DMS 273 (cell line): ENCODE measurements around the gene PRKAR2B.
"Not testable (repeated sequence)": the region's sequence is repeated elsewhere in the genome, so short reads cannot be mapped to it uniquely, and the experiment has no call there.

ENCODE experiments used
- DNase-seq: peaks from one replicate; lab custom pipeline; 2025; ENCODE audit not compliant: unreplicated experiment; lab: John Stamatoyannopoulos, UW

The PRKAR2B gene

DNA sequence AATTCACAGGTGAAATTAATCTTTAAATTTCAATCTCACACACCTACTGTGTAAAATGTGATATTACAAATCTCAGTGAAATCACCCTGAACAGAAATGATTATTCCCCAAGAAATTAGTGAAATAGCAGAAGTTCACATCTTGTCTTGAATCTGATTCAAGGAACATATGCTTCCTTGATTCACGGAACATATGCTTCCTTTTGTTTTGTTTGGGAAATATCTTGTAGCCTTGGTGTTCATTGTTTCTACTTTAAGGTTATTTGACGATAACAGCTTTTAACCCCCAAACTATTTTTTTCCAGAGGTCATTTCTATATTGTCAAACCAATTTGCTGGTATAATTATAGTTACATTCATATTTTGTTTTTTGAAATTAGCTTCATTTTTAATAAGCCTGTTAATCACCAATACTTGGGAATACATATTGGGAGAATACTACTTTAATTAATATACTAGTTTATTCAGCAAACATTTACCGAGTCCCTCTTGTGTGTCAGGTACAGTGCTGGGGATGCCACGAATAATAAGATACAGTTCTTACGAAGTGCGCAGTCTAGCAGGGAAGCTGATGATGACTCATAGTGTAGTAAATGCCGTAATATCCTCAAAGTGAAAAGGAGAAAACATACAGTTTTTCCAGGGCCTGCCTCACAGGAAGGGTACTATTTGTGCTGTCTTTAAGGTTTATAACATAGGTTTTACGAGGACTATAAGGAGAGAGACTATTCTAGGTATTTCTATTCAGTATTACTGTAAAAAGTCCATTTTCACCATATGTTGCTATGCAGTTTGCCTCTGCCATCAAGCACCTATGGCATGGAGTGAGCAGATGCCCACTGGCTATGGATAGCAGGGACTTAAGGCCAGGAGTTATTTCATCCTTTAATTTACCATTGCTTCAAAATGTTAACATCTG is 32.5 kb downstream of the PRKAR2B start:
- peak; percentile 67 for DNase-seq

DNA sequence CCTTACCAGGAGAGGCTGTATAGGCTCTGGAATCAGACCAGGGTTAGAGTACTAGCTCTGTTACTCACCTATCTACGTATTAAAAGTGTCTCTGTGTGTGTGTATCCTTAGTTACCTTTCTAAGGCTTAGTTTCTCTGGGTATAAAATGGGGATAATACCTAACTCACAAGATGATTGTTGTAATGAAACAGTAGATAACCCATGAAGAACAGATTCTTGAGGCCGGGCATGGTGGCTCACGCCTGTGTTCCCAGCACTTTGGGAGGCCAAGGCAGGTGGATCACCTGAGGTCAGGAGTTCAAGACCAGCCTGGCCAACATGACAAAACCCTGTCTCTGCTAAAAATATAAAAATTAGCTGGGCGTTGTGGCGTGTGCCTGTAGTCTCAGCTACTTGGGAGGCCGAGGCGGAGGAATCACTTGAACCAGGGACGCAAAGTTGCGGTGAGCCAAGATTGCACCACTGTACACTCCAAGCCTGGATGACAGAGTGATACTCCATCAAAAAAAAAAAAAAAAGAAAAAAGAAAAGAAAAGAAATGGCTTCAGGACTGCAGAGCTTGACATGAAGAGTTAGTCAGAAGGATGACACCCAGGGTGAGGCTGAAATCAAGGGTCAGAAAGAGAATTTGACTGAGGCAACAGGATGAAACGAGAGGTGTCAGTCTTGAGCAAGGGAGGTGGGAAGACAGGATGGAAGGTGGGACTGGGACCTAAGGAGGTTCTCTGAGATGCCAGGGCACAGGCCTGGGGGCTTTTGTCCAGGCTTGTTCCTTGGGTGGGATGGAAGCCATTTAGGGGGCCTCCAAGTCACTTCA is 33.4 kb downstream of the PRKAR2B start:
- DNase-seq: no peak

DNA sequence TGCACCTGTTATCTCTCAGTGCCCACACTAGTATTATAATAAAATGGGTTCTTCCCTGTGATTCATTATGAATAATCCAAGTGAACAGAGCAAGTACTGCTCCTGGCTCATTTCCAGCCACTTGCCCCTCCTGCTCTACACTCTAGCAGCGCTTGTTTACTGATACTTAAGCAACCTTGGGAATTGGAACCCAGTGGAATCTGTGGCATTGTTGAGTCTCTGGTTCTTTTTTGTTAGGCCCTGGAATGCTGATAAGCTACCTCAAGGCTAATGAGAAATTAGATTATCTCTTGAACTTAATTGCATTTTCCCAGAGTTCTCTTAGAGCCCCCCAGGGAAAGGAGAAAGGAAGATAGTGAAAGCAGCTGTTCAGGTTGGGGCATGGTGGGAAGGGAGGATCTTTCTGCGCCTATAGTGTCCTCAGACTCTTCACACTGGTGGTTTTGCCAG is 34.0 kb downstream of the PRKAR2B start:
- DNase-seq: peak; percentile 27

DNA sequence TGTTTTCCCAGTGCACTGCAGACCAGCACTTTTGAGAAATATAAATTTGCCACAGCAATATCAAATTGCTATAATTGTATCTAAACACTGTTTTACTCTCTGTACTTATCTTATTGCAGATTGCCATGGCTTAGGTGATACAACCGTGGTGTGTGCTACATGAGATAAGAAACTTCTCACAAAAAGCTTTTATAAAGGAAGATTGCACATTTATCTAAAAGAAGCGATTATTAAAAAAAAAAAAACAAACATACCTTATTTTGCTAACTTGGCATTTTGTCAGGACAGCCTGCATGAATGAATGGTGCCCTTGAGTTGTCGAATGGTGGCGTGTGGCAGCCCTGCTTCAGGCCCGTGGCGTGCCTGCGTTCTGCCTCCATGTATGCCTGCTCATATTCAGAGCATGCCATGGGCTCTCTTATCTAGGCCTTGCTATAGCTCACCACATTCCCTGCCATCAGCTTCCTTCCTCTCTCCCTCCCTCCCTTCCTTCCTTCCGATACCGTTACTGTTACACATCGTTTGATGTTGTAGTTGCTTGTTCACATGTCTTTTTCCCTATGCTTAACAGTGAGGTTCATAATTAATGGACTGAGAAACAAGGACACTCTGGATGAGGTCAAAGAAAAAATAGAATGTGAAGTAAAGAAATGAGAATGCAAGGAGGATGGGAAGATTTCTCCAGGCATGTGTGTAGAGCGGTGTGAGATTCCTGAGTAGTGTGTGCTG is 34.9 kb downstream of the PRKAR2B start:
- no peak for DNase-seq

DNA sequence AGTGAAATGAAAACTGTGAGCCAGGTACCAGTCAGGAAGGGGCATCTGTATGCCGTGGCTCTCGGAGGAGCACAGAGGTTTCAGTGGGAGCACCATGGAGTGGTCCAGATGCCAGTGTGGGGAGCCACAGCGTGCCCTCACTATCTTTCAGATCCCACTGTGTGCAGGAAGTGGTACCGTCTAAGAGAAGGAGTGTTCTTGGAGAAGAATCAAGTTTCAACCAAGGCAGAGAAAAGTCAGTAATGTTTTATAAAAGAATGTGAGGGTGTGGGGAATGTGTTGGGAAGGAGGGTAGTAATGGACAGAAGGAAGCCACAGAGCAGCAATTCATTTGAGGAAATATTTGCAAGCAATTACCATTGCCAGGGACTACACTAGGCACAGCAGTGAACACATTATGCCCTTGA is 35.6 kb downstream of the PRKAR2B start:
- DNase-seq: no peak

DNA sequence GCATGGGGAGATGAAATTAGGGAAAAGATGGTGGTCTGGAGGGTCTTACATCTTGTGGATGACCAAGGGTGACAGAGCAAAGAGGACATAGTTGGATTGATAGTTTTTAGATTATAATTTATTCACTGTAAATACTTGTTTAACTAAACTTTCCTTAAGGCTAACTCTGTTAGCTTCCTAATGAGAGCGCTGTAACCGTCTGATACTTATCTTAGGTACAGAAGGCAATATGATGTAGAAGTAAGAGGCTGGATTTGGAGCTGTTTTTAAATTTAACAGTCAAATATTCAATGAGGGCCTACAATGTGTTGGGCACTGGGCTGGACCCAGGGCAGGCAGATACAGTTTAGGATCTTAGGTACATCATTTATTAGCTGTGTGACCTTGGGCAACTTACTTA is 36.0 kb downstream of the PRKAR2B start:
- DNase-seq: no peak

DNA sequence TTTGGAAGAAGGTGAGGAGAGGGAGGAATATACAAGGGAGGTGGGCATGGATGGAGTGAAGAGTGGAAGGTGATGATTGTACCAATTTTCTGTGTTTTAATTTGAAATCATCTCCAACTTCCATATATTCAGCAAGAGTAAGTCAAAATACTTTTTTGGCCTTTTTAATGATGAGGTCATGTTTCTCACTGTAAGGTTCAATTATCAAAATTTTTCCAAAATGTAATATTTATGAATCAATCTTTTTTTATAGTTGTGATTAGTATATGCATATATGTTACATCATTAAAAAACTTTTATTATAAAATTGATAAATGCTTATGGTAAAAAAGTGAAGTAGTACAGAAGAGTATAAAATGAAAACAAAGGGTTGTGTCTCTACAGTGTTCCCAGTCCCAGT is 40.7 kb downstream of the PRKAR2B start:
- no peak for DNase-seq

DNA sequence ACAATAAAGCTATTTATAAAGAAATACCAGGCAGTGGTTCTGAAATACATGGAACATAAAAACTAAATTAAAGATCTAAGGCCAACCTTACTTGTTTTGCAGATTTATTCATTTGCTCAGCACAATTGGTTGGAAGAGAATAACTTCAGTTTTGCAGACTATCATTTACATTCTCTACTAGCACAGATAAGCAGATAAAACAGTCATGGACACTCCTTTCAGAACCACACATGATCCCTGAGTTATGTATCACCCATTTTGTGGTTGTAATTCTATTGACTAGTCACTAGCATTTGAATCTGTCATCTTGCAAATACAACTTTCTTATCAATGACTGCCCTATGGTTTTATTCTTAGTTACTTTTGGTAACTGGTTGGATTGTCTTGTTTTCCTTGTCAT is 45.1 kb downstream of the PRKAR2B start:
- no peak for DNase-seq

DNA sequence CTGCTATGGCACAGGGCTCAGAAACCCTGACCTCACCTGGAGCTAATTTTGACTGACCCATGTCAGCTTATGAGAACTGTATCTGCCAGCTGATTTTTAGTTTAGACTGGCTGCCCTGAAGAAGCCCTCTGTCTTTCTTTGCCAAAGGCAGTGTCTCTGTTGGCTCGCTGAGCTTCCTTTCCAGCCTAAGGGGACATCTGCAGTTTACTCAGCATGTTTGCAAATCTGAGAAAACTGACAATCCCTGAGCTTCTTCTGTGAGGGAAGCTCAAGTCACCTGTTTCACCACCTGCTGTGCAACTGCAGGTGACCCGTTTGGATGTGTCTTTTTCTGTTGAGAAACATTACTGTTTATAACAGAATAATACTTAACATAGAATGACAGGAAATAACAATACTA is 46.0 kb downstream of the PRKAR2B start:
- peak; percentile 15 for DNase-seq

DNA sequence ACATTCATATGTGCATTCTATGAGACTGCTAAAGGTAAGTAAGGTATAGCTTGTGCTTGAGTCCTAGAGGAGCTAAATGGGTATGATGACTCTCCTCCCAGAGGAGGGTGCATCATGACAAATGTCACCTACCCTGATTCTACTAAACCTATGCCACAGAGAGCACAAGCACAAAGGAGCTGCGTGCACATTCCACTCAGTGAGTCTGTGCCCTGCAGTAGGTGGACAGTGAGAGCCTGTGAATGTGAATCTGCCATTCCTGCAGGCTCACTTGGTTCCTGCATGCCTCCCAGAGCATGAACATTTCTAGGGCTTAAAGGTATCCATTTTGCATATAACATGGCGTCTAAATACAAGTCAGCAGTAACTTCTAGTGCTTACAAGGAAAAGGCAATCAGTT is 46.8 kb downstream of the PRKAR2B start:
- DNase-seq: no peak

DNA sequence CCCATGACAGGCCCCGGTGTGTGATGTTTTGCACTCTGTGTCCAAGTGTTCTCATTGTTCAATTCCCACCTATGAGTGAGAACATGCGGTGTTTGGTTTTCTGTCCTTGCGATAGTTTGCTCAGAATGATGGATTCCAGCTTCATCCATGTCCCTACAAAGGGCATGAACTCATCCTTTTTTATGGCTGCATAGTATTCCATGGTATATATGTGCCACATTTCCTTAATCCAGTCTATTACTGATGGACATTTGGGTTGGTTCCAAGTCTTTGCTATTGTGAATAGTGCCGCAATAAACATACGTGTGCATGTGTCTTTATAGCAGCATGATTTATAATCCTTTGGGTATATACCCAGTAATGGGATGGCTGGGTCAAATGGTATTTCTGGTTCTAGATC is 49.2 kb downstream of the PRKAR2B start:
- not testable (repeated sequence) for DNase-seq

DNA sequence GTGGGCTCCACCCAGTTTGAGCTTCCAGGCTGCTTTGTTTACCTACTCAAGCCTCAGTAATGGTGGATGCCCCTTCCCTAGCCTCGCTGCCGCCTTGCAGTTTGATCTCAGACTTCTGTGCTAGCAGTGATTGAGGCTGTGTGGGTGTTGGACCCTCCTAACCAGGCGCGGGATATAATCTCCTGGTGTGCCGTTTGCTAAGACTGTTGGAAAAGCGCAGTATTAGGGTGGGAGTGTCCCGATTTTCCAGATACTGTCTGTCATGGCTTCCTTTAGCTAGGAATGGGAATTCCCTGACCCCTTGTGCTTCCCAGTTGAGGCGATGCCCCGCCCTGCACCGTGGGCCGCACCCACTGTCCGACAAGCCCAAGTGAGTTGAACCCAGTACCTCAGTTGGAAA is 54.6 kb downstream of the PRKAR2B start:
- DNase-seq: not testable (repeated sequence)

DNA sequence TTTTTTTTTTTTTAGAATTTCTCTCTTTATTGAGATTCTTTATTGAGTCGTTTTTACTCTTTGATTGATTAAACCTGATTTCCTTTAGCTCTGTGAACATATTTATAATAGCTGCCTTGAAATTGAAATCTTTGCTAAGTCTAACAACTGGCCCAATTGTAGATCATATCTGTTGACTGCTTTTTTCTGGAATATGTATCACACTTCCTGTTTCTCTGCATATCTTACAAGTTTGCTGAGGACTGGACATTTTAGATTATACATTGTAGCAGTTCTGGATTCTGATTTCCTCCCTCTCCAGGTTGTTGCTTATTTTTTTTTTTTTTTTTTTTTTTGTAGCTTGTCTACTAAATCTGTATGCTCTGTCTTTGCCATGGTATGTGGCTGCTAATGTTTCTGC is 56.3 kb downstream of the PRKAR2B start:
- no peak for DNase-seq

DNA sequence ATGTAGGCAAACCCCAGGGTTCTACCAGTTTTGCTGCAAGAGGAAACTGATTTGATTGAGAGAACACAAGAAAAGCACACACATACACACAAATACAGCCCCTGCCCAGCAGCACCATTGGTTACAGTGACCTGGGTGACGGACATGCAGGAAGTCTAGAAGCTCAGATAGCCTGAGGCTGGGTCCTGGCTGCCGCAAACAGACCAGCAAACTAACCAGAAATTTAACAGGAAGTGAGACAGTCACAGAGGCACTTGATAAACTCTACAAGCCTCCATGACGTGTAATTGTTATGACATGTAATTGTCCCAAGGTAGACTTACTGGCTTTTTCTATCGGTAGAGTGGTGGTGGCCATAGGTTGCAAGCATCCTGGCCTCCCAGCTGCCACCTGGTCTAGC is 58.9 kb downstream of the PRKAR2B start:
- DNase-seq: no peak

DNA sequence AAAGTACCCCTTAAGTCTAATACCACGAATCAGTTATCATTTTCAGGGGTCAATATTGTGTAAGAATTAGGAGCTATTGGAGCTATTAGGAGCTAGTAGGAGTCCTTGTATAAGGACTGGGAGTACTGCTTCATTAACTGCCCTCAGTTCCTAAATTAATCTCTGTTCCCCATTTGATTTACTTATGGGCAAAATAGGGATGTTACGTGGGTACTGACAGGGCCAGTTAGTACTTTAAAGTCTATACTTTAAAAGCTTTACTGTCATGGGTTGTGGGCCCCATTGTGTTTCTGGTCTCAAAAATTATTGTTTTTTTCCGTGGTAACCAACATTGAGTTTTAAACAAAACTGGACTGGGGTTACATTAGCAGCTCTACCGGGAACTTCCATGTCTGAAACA is 60.3 kb downstream of the PRKAR2B start:
- no peak for DNase-seq

DNA sequence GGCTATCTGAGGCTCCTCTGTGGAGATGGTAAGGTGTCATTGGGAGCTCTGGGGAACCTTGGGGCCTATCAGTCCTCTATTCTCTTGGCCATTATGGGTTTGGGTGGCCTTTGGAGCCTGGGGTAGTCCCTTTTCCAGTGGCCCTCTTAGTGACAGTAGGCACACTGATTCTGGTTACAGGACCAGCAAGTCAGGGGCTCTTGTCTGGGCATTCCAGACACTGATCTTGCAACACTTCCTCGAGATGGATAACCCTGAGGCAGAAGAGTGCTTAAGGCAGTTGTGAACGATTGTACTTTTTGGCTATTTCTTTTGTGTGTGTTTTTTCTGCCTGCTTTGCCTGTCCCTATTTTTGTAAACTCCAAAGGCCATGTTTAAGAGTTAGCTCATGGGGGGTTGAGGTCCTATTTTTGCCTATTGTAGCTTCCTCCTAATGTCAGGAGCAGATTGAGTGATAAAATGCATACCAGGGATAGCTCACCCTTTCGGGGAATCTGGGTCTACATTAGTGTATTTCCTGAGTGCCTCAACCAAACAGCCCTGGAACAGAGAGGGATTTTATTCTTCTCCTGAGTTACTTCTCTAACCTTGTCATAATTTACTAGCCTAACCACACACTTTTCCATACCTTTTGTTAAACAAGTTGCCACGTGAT is 61.2 kb downstream of the PRKAR2B start:
- DNase-seq: no peak

DNA sequence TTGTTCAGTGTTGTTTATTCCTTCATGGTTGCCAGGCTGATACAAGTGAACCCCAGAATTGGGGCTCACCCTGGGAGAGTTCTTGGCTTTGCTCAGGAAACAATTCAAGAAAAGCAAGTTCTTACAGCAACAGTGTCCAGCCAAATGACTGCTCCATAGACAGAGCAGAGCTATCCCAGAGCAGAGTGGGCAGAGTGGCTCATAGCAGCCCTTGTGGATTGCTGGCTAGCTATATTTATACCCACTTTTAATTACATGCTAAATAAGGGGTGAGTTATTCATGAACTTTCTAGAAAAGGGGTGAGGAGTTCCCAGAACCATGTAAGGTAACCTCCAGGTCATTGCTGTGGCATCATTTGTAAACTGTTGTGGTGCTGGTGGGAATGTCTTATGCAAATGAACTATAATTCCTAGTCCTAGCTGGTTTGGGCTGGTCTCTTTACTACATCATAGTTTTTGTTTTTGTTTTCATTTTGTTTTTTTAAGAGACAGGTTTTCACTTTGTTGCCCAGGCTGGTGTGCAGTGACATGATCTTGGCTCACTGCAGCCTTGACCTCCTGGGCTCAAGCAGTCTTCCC is 64.4 kb downstream of the PRKAR2B start:
- DNase-seq: no peak

DNA sequence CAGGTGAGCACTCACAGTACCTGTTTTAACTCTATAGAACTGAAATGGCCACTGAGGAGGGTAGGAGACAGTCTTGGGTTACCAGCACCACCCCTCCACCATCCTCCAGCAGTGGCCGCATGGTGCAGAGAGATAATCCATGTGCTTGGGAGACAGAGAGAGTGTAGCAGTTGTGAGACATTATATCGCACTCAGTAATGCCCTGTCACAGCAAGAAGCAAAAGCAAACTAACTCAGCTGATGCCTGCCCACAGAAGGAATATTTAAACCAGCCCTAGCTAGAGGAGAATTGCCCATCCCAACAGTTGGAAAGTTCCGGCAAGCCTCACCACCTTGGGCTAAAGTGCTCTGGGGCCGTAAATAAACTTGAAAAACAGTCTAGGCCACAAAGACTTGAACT is 65.5 kb downstream of the PRKAR2B start:
- DNase-seq: no peak

DNA sequence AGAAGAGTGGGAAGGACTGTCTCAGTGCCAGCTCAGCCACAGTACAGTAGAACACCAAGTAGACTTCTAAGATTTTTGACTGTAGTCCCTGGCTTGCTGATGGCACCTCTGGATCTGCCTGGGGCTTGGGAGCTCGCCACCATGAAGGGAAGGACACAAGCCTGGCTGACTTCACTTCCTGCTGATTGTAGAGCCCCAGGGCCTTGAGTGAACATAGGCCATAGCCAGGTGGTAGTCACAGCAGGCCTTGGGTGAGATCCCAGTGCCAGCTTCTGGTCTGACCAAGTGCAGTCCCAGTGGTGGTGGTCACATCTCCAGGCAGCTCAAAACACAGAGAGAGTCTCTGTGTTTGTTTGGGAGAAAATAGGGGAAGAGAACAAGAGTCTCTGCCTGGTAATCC is 66.7 kb downstream of the PRKAR2B start:
- peak; percentile 34 for DNase-seq

DNA sequence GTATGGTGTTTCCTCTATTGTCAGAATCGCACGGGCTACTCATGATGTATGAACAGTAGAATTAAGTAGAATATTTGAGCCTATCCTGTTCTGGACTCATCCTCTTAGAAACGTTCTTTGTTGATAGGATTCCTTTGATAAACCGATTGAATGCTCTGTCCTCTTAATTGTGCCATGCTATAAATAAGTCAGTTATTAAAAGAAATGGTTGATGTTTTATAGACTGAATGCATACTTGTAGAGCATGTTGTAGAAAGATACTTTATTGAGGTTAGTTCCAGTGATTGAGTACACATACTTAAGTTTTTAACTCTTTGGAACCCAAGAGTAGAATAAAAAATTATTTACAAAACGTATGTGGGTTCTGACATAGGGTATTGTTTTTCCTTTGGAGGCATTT is 69.4 kb downstream of the PRKAR2B start:
- DNase-seq: no peak

DNA sequence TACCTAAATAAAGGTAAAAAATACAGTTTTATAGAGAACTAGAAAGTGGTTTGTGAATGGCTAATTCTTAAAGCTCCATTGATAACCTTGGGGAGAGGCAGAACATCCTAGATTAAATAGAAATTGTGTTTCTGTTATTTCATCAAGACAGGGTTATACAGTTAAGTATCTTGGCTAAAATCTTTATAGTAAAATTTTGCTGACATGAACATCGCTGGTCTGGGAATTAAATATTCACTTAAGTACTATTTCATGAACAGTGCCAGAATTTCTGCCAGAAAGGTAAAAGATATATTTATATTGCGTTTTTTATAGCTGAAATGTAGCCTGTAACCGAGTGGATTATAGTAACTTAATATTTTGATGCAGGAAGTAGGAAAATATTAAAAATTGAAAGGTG is 70.6 kb downstream of the PRKAR2B start:
- DNase-seq: no peak
